T-helper 2 cell treated with Interferon-gamma antibody and Interleukin-4, amounts not matched to agents 100 ng/mL and 5 ng/mL, for 36 hours (primary cell): ENCODE measurements around the gene BPIFA2. TPM values are rescaled to one million over a fixed set of nuclear protein-coding genes. Genes with fewer than 3 reads are reported as not detected.
"Not testable (repeated sequence)": the region's sequence is repeated elsewhere in the genome, so short reads cannot be mapped to it uniquely, and the experiment has no call there.

Experiments used
- intact Hi-C: fragments of 100-400 bp; cut with micrococcal nuclease; formaldehyde crosslinking; loops from one replicate; pipeline ENCODE4 v1.15.1; 2023
- total RNA-seq: library from RNA; stranded (reverse); gene quantifications from 2 replicates; pipeline ENCODE4 v1.2.3, GENCODE V29; 2022

BPIFA2 gene
- total RNA-seq, 1 donor from 2014 or later = not detected

DNA sequence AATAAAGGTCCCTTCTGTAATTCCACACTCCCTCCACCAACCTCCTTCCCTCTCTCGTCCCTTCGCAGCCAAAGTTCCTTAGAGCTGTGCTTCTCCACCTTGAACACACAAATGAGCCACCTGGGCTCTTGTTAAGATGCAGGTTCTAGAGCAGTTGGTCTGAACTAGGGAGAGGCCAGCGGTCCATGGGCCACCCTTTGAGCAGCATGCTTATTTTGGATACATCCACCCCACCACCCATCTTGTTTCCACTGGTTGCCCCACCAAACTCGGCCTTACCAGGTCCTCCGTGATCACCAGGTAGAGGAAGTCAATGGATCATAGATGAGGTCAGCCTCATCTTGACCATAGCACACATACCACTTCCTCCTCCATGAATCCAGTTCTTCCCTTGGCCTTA is 7.3 kb upstream of the BPIFA2 start:
- intact Hi-C loops = no loop called here

DNA sequence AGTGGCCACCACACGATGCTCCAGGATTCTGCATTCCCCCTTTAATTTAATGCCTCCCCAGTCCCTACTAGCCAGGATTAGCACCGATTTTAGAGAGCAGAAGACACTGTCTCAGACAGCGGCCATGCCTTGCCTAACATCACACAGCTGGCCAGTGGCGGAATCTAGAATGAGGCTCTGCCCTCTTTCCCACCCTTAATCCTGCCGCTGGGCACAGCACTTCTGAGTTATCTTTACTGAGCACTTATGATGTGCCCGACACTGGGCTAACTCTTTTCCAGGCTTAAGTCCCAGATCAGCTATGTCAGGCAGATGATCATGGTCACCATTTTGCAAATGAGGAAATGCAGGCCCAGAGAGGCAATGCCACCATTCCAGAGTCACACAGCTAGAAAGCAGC is 5.6 kb upstream of the BPIFA2 start:
- intact Hi-C loops = no loop called here

DNA sequence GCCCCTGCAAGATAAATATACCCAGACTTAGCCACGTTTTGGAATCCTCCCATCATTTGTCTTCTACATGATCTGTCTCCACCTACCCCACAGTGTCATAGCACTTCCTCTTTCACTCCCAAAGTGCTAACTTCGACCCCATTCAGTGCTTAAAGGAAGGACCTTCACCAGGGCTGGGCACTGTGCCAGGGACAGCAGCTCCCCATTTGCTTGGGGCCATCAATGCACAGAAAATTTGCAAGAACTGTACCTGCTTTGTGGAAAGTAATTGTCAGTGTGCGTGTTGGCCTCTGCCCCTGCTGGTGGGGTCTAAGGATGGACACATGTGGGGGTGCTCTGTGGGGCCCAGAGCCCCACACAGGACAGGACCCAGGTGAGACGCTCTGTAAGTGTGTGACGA is 5.2 kb upstream of the BPIFA2 start:
- intact Hi-C loops = no loop called here

DNA sequence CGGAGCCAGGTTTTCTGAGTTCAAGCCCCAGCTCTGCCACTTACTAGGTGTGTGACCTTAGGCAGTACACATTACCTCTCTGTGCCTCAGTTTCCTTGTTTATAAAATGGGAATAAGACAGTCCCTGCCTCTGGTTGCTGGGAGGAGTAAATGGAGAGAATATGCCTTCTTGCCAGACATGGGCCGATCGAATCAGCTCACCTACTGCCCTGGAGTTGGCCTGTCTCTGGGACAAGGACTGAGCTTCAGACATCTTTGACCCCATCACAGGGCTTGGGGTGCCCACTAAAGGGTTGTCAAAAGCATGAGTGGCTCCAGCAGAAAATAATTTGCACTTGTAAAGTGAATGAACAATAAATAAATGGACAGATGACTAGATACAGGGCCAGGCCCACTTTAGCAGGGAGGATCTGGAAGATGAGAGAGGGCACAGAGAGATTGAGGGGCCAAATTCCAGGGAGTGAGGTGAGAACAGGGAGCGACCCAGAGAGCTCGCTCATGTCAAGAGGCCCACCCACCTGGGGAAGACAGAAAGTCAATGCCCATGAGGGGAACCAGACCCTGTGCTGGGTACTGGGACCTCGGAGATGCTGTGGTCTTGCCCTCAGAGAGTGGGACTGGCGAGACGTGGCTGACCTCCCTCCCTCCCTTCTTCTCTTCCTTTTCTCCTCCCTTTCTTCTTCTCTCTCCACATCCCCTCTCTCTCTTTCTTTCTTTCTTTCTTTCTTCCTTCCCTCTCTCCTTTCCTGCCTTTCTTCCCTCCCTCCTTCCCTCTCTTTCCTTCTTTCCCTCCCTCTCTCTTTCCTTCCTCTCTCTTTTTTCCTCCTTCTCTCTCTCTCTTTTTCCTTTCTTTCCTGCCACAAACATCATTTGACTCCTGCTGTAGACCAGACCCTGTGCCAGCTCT is 3.9 kb upstream of the BPIFA2 start:
- intact Hi-C loops = no loop called here

DNA sequence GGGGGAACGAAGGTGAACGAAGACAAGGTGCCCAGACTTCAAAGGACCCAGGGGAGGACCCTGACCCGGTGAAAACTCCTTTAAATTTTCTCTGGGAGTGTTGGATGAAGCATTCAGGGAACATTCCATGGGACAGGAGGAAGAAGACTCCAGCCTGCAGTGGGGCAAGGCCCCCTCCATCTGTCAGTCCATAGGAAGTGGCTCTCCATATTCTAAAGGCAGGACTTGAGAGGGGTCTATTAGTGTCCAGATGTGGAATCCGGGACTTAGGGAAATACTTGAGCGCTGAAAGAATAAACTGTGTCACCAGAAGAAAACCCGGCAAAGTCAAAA is 3.2 kb upstream of the BPIFA2 start:
- intact Hi-C loops = no loop called here

DNA sequence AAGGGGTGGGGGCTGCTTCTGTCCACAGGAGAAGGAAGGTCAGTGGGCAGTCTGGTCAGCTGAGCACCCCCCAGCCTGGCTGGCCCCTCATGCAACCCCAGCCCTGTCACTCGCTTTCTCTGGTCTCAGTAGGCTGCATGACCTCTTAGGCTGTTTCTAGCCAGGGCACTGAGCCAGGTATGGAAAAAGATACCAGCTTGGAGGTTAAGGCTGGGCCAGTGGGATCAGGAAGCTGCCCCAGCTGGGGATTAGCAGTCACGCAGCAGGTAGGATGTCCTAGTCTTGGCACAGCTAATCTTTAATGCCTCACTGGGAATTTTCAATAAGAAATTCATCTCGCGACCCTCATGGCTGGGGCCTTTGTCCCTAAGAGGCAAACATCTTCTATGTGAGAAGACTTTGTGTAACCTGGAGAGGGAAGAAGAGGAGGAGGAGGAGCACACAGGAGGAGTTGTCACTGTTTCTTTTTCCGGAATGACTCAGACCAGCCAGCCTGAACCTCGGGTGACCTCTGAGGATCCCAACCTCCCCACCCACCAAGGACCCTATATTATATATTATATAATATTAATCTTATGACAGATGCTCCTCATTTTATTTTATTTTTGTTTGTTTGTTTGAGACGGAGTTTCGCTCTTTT is 2.4 kb upstream of the BPIFA2 start:
- intact Hi-C loops = no loop called here

DNA sequence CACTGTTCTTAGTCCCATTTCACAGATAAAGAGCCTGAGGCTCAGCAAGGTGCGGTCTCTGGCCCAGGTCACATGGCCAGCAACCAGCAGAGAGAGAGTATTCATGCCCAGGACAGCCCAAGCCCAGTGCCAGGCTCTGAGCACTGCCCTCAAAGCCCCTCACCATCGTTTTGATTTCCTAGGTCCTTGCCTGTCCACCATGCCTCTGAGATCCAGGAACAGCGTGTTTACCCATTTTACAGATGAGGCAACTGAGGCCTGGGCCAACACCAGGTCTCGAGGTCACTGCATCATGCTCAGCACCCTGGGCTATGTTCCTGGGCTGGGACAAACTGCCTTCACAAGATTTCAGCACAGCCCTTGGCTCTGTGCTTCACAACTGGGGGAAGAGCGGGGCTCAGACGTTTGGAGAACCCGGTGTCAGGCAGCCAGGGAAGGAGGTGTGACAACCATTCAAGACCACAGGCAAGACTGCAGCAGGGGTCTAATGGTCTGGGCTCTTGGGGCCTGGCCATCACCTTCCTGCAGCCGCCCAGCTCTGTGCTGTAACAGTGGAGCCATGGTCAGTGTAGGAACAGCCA is 1.3 kb upstream of the BPIFA2 start:
- intact Hi-C loops = no loop called here

DNA sequence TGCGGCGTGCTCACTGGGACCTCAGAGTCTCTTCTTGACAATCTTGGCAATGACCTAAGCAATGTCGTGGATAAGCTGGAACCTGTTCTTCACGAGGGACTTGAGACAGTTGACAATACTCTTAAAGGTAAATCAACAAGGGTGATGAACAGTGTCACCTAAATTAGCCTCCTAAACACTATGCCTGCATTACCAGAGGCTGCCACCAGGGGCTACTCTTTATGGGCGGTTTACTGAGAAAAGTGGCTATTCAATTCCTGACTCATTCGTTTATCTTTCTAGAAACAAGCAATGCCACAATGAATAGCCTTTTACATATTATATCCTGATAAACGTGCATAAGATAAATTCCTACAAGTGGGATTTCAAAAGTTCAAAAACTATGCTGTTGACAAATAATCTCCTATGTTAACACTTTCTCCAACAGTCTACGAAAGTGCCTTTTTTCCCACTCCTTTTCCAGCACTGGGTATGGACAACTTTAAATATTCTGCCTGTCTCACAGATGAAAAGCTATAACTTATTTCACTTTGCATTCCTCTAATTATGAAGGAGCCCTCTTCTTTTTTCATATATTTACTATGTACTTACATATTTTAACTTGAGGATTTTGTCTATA is 1.3 kb downstream of the BPIFA2 start:
- intact Hi-C loops = no loop called here

DNA sequence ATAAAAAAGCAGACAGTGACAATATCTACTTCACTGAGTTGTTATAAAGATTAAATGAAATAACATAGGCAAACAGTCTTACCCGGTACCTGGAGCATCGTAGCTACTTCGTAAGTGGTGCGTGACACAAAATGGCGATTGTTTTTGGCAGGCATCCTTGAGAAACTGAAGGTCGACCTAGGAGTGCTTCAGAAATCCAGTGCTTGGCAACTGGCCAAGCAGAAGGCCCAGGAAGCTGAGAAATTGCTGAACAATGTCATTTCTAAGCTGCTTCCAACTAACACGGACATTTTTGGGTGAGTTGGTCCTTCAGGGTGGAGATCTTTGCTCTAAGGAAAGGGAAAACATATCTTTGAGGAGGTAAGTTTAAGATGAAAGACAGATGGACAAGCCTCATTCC is 4.8 kb downstream of the BPIFA2 start:
- intact Hi-C loops = no loop called here

DNA sequence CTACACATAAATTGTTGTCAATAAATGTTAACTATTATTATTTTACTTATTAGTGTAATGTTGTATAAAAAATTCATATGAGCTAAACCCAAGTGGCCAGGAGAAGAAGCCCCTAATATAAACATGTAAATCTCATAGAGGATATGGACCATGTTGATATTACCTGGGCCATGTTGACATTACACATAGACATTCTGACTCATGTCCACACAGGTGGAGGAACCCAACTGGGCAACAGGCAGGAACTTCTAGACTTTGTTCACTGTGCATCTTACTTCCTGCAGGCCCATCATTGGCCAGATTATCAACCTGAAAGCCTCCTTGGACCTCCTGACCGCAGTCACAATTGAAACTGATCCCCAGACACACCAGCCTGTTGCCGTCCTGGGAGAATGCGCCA is 7.2 kb downstream of the BPIFA2 start:
- intact Hi-C loops = no loop called here

DNA sequence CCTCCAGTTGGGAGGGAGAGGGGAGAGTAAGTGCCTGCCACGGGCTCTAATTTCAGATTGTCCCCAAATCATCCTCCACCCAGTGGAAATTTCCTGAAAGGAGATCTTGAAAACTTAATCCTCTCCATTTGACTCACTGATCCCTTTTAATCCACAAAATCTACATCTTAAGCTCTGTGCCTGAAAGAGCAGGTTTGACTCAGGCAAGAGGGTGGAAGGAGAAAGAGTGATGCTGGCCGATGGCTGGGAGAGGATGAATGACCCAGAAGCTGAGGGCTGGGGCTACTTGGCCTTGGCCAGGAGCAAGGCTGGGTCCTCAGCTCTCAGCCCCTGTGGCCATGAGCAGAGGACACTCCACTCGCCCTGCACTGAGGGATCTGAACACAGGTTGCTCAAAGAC is 8.1 kb downstream of the BPIFA2 start:
- intact Hi-C loops = no loop called here

DNA sequence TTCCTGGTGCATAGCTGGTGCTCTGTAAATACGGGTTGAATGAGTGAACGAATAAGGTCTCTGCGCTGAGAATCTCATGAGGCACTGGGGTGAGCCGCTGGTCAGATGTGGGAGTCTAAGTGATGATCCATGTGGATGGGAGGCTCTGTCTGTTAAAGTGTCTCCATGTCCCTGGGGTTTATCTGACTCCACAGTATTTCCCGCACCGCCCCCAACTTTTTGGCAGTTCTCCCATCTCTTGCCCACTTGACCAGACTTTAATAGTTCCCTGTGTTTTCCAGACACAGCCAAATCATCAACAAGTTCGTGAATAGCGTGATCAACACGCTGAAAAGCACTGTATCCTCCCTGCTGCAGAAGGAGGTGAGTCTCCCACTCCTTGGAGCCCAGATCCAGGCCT is 9.9 kb downstream of the BPIFA2 start:
- intact Hi-C loops = no loop called here

DNA sequence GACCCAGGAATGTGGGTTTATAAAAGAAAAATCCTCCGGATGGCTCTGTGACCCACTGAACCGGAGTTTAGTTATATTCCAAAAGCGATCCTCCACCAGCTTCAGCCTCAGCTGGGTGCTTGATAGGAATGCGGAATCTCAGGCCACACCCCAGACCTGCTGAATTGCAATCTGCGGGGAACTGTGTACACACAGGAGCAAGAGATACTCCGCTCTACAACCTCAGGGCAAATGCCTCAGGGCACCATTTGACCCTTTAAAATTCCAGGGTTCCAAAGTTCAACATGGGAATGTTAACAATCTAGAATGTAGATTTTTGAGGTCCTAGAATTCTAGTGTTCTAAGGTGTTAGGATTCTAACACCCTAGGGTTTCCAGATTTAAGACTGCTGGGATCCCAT is 10.8 kb downstream of the BPIFA2 start:
- intact Hi-C loops = no loop called here

DNA sequence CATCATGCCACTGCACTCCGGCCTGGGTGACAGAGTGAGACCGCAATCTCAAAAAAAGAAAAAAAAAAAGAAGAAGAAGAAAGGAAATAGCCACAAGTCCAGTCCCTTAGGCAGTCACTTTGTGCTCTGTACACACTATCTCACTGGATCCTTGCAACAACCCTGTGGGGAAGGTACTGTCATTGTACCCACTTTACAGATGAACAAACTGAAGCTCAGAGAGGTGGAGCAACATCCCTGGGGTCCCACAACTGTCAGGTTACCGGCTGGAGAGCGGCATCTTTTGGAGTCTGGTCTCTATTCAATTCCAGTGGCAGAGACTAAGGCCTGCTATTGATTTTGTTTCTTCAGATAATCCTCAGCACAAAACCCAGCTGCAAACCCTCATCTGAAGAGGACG is 12.2 kb downstream of the BPIFA2 start:
- intact Hi-C loops = no loop called here

DNA sequence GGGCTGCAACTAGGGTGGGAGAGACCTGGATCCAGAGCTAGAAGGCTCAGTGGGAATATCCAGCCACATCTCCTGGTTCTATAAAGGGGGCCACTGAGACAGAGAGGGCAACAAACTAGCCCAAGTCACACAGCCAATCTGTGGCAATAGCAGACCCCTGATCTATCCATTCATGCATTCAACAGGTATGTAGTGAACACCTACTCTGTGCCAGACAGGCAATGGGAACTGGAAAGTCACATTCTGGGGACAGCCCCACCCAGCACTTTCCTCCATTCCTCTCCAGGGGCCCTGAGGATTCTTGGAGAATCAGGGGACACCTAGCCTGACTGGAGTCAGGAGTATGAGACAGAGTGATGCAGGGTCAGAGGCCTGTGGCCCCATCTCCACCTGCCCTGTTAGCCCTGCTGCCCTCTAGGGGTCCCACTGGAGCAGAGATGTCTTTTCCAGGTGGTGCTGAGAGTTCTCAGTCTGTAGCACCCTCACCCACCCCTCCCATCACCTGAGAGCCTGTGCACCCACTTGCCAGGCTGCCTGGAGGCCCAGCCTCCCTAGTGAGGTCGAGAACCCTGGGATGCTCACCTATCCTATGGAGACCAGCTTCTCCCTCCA is 13.6 kb downstream of the BPIFA2 start:
- intact Hi-C loops = no loop called here

DNA sequence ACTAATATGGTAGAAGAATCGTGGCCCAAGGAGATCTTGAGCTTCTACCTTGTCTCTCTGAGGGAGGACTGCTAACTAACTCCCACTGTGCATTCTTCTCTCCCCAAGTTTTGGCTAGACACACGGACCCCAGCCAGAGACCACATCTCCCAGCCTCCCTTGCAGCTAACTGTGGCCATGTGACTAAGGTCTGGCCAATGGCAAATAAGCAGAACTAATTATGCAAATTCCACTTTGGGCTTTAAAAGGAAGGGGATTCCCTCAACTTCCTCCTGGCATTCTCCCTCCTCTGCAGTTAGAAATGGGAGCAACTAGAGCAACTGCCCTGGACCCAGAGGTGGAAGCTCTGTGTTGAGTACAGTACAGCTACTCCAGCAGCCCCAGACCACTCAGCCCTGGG is 15.4 kb downstream of the BPIFA2 start:
- intact Hi-C loops = no loop called here

DNA sequence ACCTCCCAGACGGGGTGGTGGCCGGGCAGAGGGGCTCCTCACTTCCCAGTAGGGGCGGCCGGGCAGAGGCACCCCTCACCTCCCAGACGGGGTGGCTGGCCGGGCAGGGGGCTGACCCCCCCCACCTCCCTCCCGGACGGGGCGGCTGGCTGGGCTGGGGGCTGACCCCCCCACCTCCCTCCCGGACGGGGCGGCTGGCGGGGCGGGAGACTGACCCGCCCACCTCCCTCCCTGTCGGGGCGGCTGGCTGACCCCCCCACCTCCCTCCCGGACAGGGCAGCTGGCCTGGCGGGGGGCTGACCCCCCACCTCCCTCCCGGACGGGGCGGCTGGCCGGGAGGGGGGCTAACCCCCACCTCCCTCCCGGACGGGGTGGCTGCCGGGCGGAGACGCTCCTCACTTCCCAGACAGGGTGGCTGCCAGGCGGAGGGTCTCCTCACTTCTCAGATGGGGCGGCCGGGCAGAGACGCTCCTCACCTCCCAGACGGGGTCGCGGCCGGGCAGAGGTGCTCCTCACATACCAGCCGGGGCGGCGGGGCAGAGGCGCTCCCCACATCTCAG is 17.2 kb downstream of the BPIFA2 start:
- intact Hi-C loops = not testable (repeated sequence)

DNA sequence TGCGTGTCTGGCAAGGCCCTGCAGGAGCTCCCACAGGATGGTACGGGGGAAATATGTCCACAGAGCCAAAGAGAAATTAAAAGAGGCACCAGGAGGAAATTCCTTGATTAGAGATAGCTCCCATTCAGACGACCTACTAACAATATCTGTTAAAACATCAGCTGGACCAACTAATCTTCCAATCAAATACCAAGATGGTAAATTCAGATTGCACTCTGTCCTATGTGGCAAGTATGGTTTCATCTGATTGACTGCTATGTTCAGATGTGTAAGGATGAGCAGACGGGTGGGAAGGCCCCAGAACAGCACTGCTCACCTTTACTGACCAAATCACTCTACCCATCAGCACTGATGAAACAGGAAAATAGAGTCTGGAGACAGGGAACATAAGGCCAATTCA is 19.5 kb downstream of the BPIFA2 start:
- intact Hi-C loops = no loop called here

DNA sequence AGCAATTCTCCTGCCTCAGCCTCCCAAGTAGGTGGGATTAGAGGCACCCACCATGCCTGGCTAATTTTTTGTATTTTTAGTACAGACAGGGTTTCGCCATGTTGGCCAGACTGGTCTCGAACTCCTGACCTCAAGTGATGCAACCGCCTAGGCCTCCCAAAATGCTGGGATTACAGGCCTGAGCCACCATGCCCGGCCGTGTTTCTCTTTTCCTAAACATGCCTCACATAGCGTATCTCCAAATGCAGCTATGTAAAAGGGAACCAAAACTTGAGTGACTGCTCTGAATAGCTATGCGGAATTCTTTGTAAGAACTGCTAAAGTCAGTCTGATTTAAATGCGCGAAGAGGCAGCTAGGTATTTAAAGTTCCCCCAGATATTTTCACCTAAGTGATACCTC is 20.5 kb downstream of the BPIFA2 start:
- intact Hi-C loops = no loop called here

DNA sequence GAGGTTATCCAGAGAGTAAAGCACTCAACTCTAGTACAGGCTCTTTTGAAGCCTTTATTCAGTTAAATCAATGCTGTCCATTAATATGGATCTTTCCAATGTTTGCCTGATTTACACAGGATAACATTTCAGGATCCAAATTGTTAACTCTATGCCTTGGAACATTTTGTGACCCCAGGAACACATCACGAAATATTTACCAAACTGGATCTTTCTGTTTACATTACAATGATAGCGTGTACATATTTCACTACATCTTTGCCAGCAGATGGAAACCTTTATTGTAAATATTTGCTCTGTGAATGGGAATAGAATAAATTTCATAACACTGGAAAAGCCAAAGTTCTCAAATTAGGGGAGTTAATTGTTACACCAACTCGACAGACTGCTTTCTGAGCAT is 23.5 kb downstream of the BPIFA2 start:
- intact Hi-C loops = no loop called here

DNA sequence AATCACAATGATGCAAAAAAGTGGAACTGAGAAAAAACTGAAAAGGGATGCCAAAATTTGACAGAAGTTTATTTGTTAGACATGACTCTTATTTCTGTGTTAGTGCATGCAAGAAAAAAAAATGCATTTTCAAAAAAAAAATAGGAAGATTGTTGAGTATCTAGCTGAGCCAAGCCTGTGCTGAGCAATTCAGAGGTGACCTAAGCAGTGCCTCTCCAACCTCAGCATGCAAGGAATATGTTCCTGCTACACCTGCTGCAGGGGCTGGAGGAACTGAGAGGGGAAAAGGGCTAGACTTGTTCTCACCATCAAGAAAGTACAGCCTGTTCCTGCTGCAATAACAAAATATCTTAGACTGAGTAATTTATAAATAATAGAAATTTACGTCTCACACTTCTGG is 24.0 kb downstream of the BPIFA2 start:
- intact Hi-C loops = no loop called here
